DMS 273 treated with DMSO at 0.1 percent for 48 hours (cell line): ENCODE measurements around the gene CLEC1A.

ENCODE experiments used
- DNase-seq: peaks from one replicate; lab custom pipeline; 2025; lab: John Stamatoyannopoulos, UW

Gene CLEC1A

GRCh38 chr12:10101042-10101579 lies 2.3 kb upstream of the CLEC1A start:
- no peak for DNase-seq

GRCh38 chr12:10097521-10097920 lies 1.3 kb downstream of the CLEC1A start:
- no peak for DNase-seq

- DNase-seq: no peak
Observed at GRCh38 chr12:10095971-10096370, 2.8 kb downstream of the CLEC1A start.

- DNase-seq: no peak
Observed at GRCh38 chr12:10094646-10095395, 4.0 kb downstream of the CLEC1A start.

- DNase-seq: no peak
Observed at GRCh38 chr12:10088955-10089900, 9.6 kb downstream of the CLEC1A start.

GRCh38 chr12:10088031-10088430 lies 10.8 kb downstream of the CLEC1A start:
- DNase-seq: no peak

- DNase-seq: no peak
Observed at GRCh38 chr12:10086387-10086786, 12.4 kb downstream of the CLEC1A start.

- no peak for DNase-seq
Observed at GRCh38 chr12:10084733-10085132, 14.1 kb downstream of the CLEC1A start.

- no peak for DNase-seq
Observed at GRCh38 chr12:10082117-10082874, 16.5 kb downstream of the CLEC1A start.

GRCh38 chr12:10075451-10075850 lies 23.3 kb downstream of the CLEC1A start:
- DNase-seq: no peak

GRCh38 chr12:10073261-10073660 lies 25.5 kb downstream of the CLEC1A start:
- no peak for DNase-seq

GRCh38 chr12:10072131-10072530 lies 26.7 kb downstream of the CLEC1A start:
- DNase-seq: no peak

GRCh38 chr12:10070380-10070779 lies 28.4 kb downstream of the CLEC1A start:
- DNase-seq: no peak

GRCh38 chr12:10069976-10070375 lies 28.8 kb downstream of the CLEC1A start:
- DNase-seq: no peak

- no peak for DNase-seq
Observed at GRCh38 chr12:10069099-10069498, 29.7 kb downstream of the CLEC1A start.

- no peak for DNase-seq
Observed at GRCh38 chr12:10068644-10069043, 30.1 kb downstream of the CLEC1A start.

GRCh38 chr12:10067942-10068341 lies 30.8 kb downstream of the CLEC1A start:
- DNase-seq: no peak

- DNase-seq: no peak
Observed at GRCh38 chr12:10067264-10067663, 31.5 kb downstream of the CLEC1A start.

GRCh38 chr12:10065241-10065640 lies 33.5 kb downstream of the CLEC1A start:
- no peak for DNase-seq

GRCh38 chr12:10058387-10058786 lies 40.4 kb downstream of the CLEC1A start:
- no peak for DNase-seq

- no peak for DNase-seq
Observed at GRCh38 chr12:10052193-10052913, 46.4 kb downstream of the CLEC1A start.
